HCT116 (cell line): ENCODE results near the gene ROR2. TPM values are rescaled to one million over a fixed set of nuclear protein-coding genes. Genes with fewer than 3 reads are reported as not detected.

Experiments used
- ATAC-seq: fragments of 200-7000 bp; cut with Tn5 transposase; 2 replicates; pipeline ENCODE4 v1.9.1; 2020; ENCODE audit warnings: mild to moderate bottlenecking, moderate library complexity
- BruUV-seq: library from RNA; stranded (reverse); fragments of 400-500 nt; replicated peaks from 2 replicates; lab custom pipeline; 2021; lab: Mats Ljungman, UMichigan
- CTCF ChIA-PET: fragments of 300-600 bp; sonication (Branson Sonifier 250); formaldehyde crosslinking; loops from one replicate; lab custom pipeline; 2021; ENCODE audit warnings: antibody characterized with exemption; lab: Charles Lee
- POLR2A ChIA-PET: fragments of 300-600, 350-600 bp; sonication (Branson Sonifier 250); formaldehyde crosslinking; loops from one replicate; lab custom pipeline; 2021; ENCODE audit warnings: antibody characterized with exemption; lab: Charles Lee
- RAD21 ChIA-PET, 2 experiments: fragments of 300-600 bp; sonication (Branson Sonifier 250); formaldehyde crosslinking; loops; one replicate each; lab custom pipeline; 2023; ENCODE audit warnings: low total read pairs in 2 of 2; ENCODE audit not compliant: uncharacterized antibody in 2 of 2, unreplicated experiment in 2 of 2, low non-redundant PET in 1 of 2; lab: Charles Lee
- DNase-seq: peaks from one replicate; pipeline ENCODE4 v3.0.0-alpha.2; 2010; ENCODE audit warnings: low read depth, low spot score
- H2AFZ ChIP-seq: fragments of 200-600 bp; shearing (Covaris generic), sonication (generic); 2 replicates; pipeline ENCODE4 v1.6.1; 2017; ENCODE audit warnings: low read depth, mixed run types, mixed read lengths, antibody characterized with exemption, low read length; ENCODE audit not compliant: poor library complexity, severe bottlenecking
- H3K27ac ChIP-seq: 2 replicates; pipeline ENCODE4 v1.5.1; 2012; ENCODE audit warnings: low read depth, low read length
- H3K27me3 ChIP-seq: fragments of 200-600 bp; sonication (generic); 2 replicates; pipeline ENCODE4 v1.6.1; 2016; ENCODE audit warnings: mixed run types, low read length, mixed read lengths; ENCODE audit not compliant: insufficient read depth
- H3K36me3 ChIP-seq, 2 experiments: fragments of 200-500 bp in 1 of 2; fragments of 200-600 bp in 1 of 2; sonication (Bioruptor generic) in 1 of 2; sonication (generic) in 1 of 2; 2 replicates each; pipeline versions ENCODE4 v1.5.1 to v1.6.1; 2014 to 2016; ENCODE audit warnings: low read length in 2 of 2, inconsistent platforms in 1 of 2, mixed read lengths in 1 of 2, mixed run types in 1 of 2; ENCODE audit not compliant: insufficient read depth in 2 of 2, control insufficient read depth in 1 of 2
- H3K4me1 ChIP-seq, 2 experiments: fragments of 200-600 bp in 1 of 2; sonication (generic) in 1 of 2; 2 replicates each; pipeline versions ENCODE4 v1.5.1 to v1.6.1; 2012 to 2017; ENCODE audit warnings: low read length in 2 of 2, inconsistent platforms in 1 of 2, mild to moderate bottlenecking in 1 of 2, mixed read lengths in 1 of 2, mixed run types in 1 of 2, moderate library complexity in 1 of 2; ENCODE audit not compliant: insufficient read depth in 2 of 2, control insufficient read depth in 1 of 2
- H3K4me2 ChIP-seq: fragments of 200-600 bp; sonication (generic); 2 replicates; pipeline ENCODE4 v1.6.1; 2017; ENCODE audit warnings: mixed run types, low read length, mixed read lengths
- H3K4me3 ChIP-seq, 2 experiments: fragments of 200-600 bp in 1 of 2; sonication (generic) in 1 of 2; replicated peaks in 1 of 2; 2 replicates each; pipeline ENCODE4 v1.5.1; 2011 to 2016; ENCODE audit warnings: low read length in 2 of 2, control low read depth in 1 of 2, low read depth in 1 of 2, mild to moderate bottlenecking in 1 of 2, mixed read lengths in 1 of 2, mixed run types in 1 of 2
- H3K79me2 ChIP-seq: fragments of 200-600 bp; sonication (generic); 2 replicates; pipeline ENCODE4 v1.6.1; 2017; ENCODE audit warnings: mild to moderate bottlenecking, mixed run types, low read length, moderate library complexity, mixed read lengths; ENCODE audit not compliant: insufficient read depth
- H3K9ac ChIP-seq: fragments of 200-600 bp; sonication (generic); 2 replicates; pipeline ENCODE4 v1.6.1; 2016; ENCODE audit warnings: low read length, mixed read lengths
- H3K9me2 ChIP-seq: fragments of 200-600 bp; sonication (generic), shearing (Covaris generic); 2 replicates; pipeline ENCODE4 v1.6.1; 2017; ENCODE audit warnings: mixed run types, mild to moderate bottlenecking, moderate library complexity; ENCODE audit not compliant: insufficient read depth
- H3K9me3 ChIP-seq, 2 experiments: fragments of 200-500 bp in 1 of 2; fragments of 200-600 bp in 1 of 2; sonication (Bioruptor generic) in 1 of 2; sonication (generic) in 1 of 2; 2 replicates each; pipeline ENCODE4 v1.6.1; 2014 to 2017; ENCODE audit warnings: low read length in 2 of 2, mixed read lengths in 2 of 2, inconsistent platforms in 1 of 2, low read depth in 1 of 2, mild to moderate bottlenecking in 1 of 2, mixed run types in 1 of 2, moderate library complexity in 1 of 2; ENCODE audit not compliant: control insufficient read depth in 1 of 2, insufficient read depth in 1 of 2
- H4K20me1 ChIP-seq: fragments of 200-600 bp; sonication (generic), shearing (Covaris generic); 2 replicates; pipeline ENCODE4 v1.6.1; 2017; ENCODE audit warnings: mixed run types, mild to moderate bottlenecking, moderate library complexity; ENCODE audit not compliant: insufficient read depth
- CBX3 ChIP-seq: IDR thresholded peaks from 2 replicates; pipeline ENCODE4 v1.6.1; 2012; ENCODE audit warnings: low read depth
- CEBPB ChIP-seq: IDR thresholded peaks from 2 replicates; pipeline ENCODE4 v1.6.1; 2012; ENCODE audit warnings: low read depth
- ELF1 ChIP-seq: IDR thresholded peaks from 2 replicates; pipeline ENCODE4 v1.6.1; 2012; ENCODE audit warnings: low read depth, borderline replicate concordance
- EZH2phosphoT487 ChIP-seq: fragments of 200-600 bp; IDR thresholded peaks from 2 replicates; pipeline ENCODE4 v1.6.1; 2018; ENCODE audit warnings: antibody characterized with exemption, borderline replicate concordance
- FOSL1 ChIP-seq: IDR thresholded peaks from 2 replicates; pipeline ENCODE4 v1.6.1; 2012; ENCODE audit warnings: low read depth
- POLR2A ChIP-seq: IDR thresholded peaks from 2 replicates; pipeline ENCODE4 v1.7.0; 2011; ENCODE audit warnings: borderline replicate concordance; ENCODE audit not compliant: insufficient read depth, insufficient read length; ENCODE audit errors: extremely low read depth
- POLR2AphosphoS5 ChIP-seq: IDR thresholded peaks from 2 replicates; pipeline ENCODE4 v1.6.1; 2011; ENCODE audit warnings: mild to moderate bottlenecking, low read depth, low read length, moderate library complexity
- RAD21 ChIP-seq: IDR thresholded peaks from 2 replicates; pipeline ENCODE4 v1.6.1; 2012; ENCODE audit warnings: low read depth, mild to moderate bottlenecking
- SIN3A ChIP-seq: IDR thresholded peaks from 2 replicates; pipeline ENCODE4 v1.6.1; 2012; ENCODE audit warnings: low read depth
- SP1 ChIP-seq: IDR thresholded peaks from 2 replicates; pipeline ENCODE4 v1.6.1; 2012; ENCODE audit warnings: low read depth
- SRF ChIP-seq: IDR thresholded peaks from 2 replicates; pipeline ENCODE4 v1.6.1; 2012; ENCODE audit warnings: low read depth
- YY1 ChIP-seq: IDR thresholded peaks from 2 replicates; pipeline ENCODE4 v1.6.1; 2011; ENCODE audit warnings: low read length, low read depth, moderate library complexity, mild to moderate bottlenecking; ENCODE audit not compliant: insufficient replicate concordance; ENCODE audit errors: extremely low read depth
- ZFX ChIP-seq: fragments of 450-650 bp; IDR thresholded peaks from 2 replicates; pipeline ENCODE4 v1.6.1; 2017
- intact Hi-C: fragments of 100-400 bp; cut with micrococcal nuclease; formaldehyde crosslinking; loops from 2 replicates; pipeline ENCODE4 v1.10.0; 2022
- total RNA-seq: library from RNA; stranded (reverse); gene quantifications from one replicate; pipeline ENCODE4 v1.2.1, GENCODE V29; 2021; ENCODE audit not compliant: unreplicated experiment
- TF ChIP-seq, protein P1 (sequence below): IDR thresholded peaks from 2 replicates; pipeline ENCODE4 v1.6.1; 2012

ROR2 gene
- total RNA-seq, 1 experiment from 2014 or later = 15.7 TPM

DNA sequence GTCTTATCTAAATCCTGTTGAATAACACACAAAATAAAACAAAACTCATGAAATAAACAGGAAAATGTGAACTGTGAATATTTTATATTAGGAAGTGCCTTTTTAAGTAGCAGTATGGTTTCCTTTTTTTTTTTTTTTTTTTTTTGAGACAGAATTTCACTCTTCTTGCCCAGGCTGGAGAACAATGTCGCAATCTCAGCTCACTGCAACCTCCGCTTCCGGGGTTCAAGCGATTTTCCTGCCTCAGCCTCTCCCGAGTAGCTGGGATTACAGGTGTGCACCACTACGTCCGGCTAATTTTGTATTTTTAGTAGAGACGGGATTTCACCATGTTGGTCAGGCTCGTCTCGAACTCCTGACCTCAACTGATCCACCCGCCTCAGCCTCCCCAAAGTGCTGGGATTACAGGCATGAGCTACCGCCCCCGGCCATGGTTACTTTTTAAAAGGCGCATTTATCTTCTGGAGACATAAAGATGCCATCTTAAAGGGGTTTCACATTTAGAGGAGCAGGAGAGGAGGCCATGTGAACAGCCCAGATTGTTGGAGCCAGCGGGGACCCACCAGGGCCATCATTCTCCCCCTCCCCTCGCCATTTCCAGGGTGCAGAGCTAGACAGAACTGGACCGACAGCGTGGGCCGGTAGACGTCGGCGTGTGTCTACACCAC, 64.1 kb downstream of the ROR2 start:
- Histone ChIP-seq H3K4me3 (no peak overlapping the region), H4K20me1 (no peaks in the 10 kb centered on the region), H3K4me2 (no peak overlapping the region), H2AFZ (no peak overlapping the region), H3K9ac (no peak overlapping the region), H3K27me3 (no peaks in the 10 kb centered on the region), H3K27ac (no peak overlapping the region), H3K79me2 (no peaks in the 10 kb centered on the region), H3K4me1 (no peaks in the 10 kb centered on the region), H3K9me3 (no peaks in the 10 kb centered on the region), H3K9me2 (no peaks in the 10 kb centered on the region), H3K36me3 (0 out of 4 replicates have a peak, but pooled peaks cover 0 to 3% of the 10 kb centered on the region in 2 experiments)
- no peak for ATAC-seq
- BruUV-seq = no TSS peak
- TF ChIP-seq YY1 = no peak
- no peak for TF ChIP-seq ELF1
- TF ChIP-seq, protein P1, sequence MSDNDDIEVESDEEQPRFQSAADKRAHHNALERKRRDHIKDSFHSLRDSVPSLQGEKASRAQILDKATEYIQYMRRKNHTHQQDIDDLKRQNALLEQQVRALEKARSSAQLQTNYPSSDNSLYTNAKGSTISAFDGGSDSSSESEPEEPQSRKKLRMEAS = no peak
- TF ChIP-seq ZFX = no peak
- TF ChIP-seq SRF = no peak
- no peak for TF ChIP-seq CEBPB
- TF ChIP-seq POLR2AphosphoS5 = no peak
- TF ChIP-seq RAD21 = no peak
- no peak for TF ChIP-seq CBX3
- no peak for TF ChIP-seq EZH2phosphoT487
- no peak for TF ChIP-seq POLR2A
- no peak for TF ChIP-seq SP1
- no peak for TF ChIP-seq FOSL1
- no peak for TF ChIP-seq SIN3A
- RAD21 ChIA-PET = no interaction called here
- POLR2A ChIA-PET = no interaction called here
- DNase-seq = no peak
- intact Hi-C loops = no loop called here
- CTCF ChIA-PET = no interaction called here
